Measurements from ENCODE around the gene RALGAPA2.

DNA sequence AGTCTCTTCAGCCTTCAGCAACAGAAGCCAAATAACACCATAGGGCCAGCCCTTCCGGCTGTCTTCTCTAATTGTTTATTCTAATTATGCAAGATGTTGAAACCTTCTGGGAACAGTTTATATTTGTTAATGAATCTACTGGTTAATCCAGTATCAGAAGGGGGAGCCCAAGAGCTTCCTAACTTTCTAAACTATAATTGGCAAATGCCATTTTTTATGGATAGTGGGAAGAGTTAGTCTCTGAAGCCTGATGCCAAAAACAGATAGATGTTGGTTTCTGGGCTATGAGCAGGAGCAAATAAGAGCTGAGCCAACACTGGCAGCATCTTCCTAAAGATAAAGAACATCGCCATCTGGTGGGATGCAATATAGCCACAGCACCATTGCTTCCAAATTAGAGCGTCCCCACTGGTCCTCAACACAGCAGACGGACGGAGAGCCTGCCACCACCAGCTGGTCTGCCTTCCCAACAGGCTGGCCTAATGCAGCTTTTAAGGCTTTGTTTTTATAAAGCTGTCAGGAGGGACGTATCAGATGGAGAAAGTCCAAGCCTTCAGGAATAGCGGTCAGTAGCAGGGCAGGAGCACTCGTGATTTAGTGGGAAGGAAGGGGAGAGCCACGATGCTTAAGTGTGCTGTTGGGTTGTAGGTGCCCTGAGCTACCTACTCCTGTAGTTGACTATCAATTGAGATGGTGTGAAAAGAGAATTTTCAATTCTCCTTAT, 118.8 kb downstream of the RALGAPA2 start:
- TF ChIP-seq, protein P1, sequence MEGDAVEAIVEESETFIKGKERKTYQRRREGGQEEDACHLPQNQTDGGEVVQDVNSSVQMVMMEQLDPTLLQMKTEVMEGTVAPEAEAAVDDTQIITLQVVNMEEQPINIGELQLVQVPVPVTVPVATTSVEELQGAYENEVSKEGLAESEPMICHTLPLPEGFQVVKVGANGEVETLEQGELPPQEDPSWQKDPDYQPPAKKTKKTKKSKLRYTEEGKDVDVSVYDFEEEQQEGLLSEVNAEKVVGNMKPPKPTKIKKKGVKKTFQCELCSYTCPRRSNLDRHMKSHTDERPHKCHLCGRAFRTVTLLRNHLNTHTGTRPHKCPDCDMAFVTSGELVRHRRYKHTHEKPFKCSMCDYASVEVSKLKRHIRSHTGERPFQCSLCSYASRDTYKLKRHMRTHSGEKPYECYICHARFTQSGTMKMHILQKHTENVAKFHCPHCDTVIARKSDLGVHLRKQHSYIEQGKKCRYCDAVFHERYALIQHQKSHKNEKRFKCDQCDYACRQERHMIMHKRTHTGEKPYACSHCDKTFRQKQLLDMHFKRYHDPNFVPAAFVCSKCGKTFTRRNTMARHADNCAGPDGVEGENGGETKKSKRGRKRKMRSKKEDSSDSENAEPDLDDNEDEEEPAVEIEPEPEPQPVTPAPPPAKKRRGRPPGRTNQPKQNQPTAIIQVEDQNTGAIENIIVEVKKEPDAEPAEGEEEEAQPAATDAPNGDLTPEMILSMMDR (IDR thresholded peaks at IDR 0.05) = no peak
- no peak for TF ChIP-seq EP300 (IDR thresholded peaks at IDR 0.05)
